ENCODE data around the gene SIX2. TPM values are rescaled to one million over a fixed set of nuclear protein-coding genes. Genes with fewer than 3 reads are reported as not detected.
A peak's percentile ranks its signal among the peaks of the same experiment; 100 is the strongest.

The SIX2 gene
- total and polyA plus RNA-seq, 2 of the 13 experiments (the other 11 are each of a cell fraction or from before 2014, with no cell fraction given), result not detected

DNA sequence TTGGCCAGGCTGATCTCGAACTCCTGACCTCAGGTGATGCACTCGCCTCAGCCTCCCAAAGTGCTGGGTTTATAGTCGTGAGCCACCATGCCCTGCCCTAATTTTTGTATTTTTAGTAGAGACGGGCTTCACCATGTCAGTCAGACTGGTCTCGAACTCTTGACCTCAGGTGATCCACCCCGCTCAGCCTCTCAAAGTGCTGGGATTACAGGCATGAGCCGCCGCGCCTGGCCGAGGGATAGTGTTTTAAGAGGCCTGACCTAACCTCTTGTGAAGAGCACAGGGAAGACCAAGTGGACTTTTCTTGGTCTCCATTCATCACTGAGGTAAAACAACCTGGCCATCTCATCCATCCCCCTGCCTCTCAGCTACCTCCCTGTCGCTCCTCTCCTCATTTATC lies 29.7 kb downstream of the SIX2 start:
- CTCF ChIA-PET (ENCODE audit: low intra/inter-chr PET ratio, low total read pairs), result no interaction called here
- no peak for ATAC-seq
- TF ChIP-seq ETV6 (CRISPR knock-in tag; conservative IDR thresholded peaks at IDR 0.05), result no peak
- H3K4me2 ChIP-seq (ENCODE audit: low read depth, low read length), result no peak overlapping the region
- no peaks in the 10 kb centered on the region for H3K9me3 ChIP-seq (ENCODE audit: low read length)
- DNase-seq (ENCODE audit: low spot score), result no peak
- H3K9ac ChIP-seq (ENCODE audit: insufficient read depth, low read depth, low read length), result no peak overlapping the region
- BruUV-seq (replicated peaks), result no TSS peak
- H2AFZ ChIP-seq (ENCODE audit: low read length), result no peak overlapping the region
- WGBS (ENCODE audit: low lambda C conversion rate), result 36% methylated on average over 11 of the region's 11 CpGs
- peaks cover 1 to 5% of the 10 kb centered on the region in 2 experiments; a peak in 1 of 5 replicates for H3K27me3 ChIP-seq (ENCODE audit: control insufficient read depth in 1 of 2, insufficient read depth in 2 of 2, low read length in 2 of 2)
- H3K36me3 ChIP-seq (replicated peaks in 1 of 2; ENCODE audit: control insufficient read depth in 1 of 2, insufficient read depth in 2 of 2, low read length in 2 of 2), result no peaks in the 10 kb centered on the region
- H3K4me1 ChIP-seq (ENCODE audit: insufficient read depth, low read length), result no peaks in the 10 kb centered on the region
- H3K4me3 ChIP-seq (replicated peaks in 1 of 3; ENCODE audit: insufficient read depth in 1 of 3, low read depth in 2 of 3, low read length in 3 of 3), result no peak overlapping the region
- no peak for FAIRE-seq
- in situ Hi-C loops (cut with HindIII; ENCODE audit: extremely low pct_ligation_motif_present, low pct_unique_long_range_greater_than_20kb) (no loop called here), intact Hi-C loops (cut with micrococcal nuclease; ENCODE audit: unreplicated experiment) (no loop called here)
- H4K20me1 ChIP-seq (ENCODE audit: insufficient read depth, low read length), result no peaks in the 10 kb centered on the region
- H3K27ac ChIP-seq (ENCODE audit: extremely low read length, insufficient read depth, low read length), result no peak overlapping the region
- no peaks in the 10 kb centered on the region for H3K79me2 ChIP-seq (ENCODE audit: insufficient read depth, low read length)
- POLR2A ChIA-PET, result interaction anchor here (0.7 kb wide), 1 partner anchor 283 kb away, joined by 3 read pairs; no protein-coding TSS in a partner anchor

DNA sequence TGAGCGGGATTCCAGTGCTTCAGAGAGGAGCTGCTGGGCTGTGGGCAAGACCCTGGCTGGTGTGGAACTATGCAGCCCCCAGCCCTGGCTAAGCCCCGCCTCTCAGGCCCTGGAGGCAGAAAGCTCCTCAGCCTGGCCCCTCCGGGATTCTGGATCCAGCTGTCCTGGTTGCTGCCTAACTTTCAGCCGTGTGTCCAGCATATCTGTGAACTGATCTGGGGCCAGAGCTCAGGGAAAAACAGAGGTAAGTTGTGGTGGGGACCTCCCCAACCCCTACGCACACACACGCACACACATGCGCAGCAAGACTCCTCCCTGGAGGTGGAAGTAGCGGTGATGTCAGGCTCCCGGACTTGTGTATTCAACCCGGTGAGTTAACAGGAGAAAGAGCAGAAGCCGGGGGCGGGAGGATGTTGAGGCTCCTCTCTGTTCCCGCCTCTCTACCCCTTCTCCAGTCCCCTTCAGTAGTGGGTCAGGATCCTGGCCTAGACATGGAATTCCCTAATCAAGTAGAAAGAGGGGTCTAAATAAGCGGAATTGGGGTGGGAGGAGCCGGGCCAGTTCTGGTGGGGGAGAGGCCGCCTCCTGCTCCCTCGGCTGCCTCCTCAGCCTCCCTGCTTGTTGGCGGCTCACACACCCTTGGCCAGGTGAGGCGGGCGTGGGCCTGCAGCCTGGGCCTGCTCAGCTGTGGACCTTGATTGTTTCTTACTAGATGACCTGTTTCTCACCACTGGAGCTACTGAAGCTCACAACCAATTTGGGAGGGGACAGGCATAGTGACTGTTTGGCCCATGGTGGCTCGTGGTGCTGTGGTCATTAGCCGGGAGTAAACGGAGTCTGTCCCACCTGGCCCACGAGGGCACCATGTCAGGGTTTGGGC lies 33.4 kb downstream of the SIX2 start:
- no peaks in the 10 kb centered on the region for H3K4me1 ChIP-seq (ENCODE audit: insufficient read depth, low read length)
- no peak overlapping the region; a peak in 1 of 6 replicates for H3K4me3 ChIP-seq (replicated peaks in 1 of 3; ENCODE audit: insufficient read depth in 1 of 3, low read depth in 2 of 3, low read length in 3 of 3)
- H4K20me1 ChIP-seq (ENCODE audit: insufficient read depth, low read length), result no peaks in the 10 kb centered on the region
- TF ChIP-seq, protein P1, sequence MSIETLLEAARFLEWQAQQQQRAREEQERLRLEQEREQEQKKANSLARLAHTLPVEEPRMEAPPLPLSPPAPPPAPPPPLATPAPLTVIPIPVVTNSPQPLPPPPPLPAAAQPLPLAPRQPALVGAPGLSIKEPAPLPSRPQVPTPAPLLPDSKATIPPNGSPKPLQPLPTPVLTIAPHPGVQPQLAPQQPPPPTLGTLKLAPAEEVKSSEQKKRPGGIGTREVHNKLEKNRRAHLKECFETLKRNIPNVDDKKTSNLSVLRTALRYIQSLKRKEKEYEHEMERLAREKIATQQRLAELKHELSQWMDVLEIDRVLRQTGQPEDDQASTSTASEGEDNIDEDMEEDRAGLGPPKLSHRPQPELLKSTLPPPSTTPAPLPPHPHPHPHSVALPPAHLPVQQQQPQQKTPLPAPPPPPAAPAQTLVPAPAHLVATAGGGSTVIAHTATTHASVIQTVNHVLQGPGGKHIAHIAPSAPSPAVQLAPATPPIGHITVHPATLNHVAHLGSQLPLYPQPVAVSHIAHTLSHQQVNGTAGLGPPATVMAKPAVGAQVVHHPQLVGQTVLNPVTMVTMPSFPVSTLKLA (IDR thresholded peaks at IDR 0.05), result no peak
- TF ChIP-seq MTF2 (CRISPR knock-in tag; IDR thresholded peaks at IDR 0.05; ENCODE audit: borderline replicate concordance) (no peak), ZBTB8A (CRISPR knock-in tag; IDR thresholded peaks at IDR 0.05; ENCODE audit: borderline replicate concordance, low read depth) (no peak)
- CTCF ChIA-PET (ENCODE audit: low intra/inter-chr PET ratio, low total read pairs), result no interaction called here
- H3K27me3 ChIP-seq (ENCODE audit: control insufficient read depth in 1 of 2, insufficient read depth in 2 of 2, low read length in 2 of 2), result peaks cover 1 to 12% of the 10 kb centered on the region in 2 experiments; a peak in 1 of 5 replicates
- no TSS peak for BruUV-seq (replicated peaks)
- H3K27ac ChIP-seq (ENCODE audit: extremely low read length, insufficient read depth, low read length), result no peak overlapping the region
- FAIRE-seq, result no peak
- intact Hi-C loops (cut with micrococcal nuclease; ENCODE audit: unreplicated experiment) (no loop called here), in situ Hi-C loops (cut with HindIII; ENCODE audit: extremely low pct_ligation_motif_present, low pct_unique_long_range_greater_than_20kb) (no loop called here)
- WGBS (ENCODE audit: low lambda C conversion rate), result 48% methylated on average over 24 of the region's 24 CpGs
- no peaks in the 10 kb centered on the region for H3K79me2 ChIP-seq (ENCODE audit: insufficient read depth, low read length)
- no peaks in the 10 kb centered on the region for H3K36me3 ChIP-seq (replicated peaks in 1 of 2; ENCODE audit: control insufficient read depth in 1 of 2, insufficient read depth in 2 of 2, low read length in 2 of 2)
- POLR2A ChIA-PET, result no interaction called here
- H3K9ac ChIP-seq (ENCODE audit: insufficient read depth, low read depth, low read length), result no peak overlapping the region
- no peaks in the 10 kb centered on the region for H3K9me3 ChIP-seq (ENCODE audit: low read length)
- no peak; the same call in 2 of the 3 replicates for ATAC-seq
- H2AFZ ChIP-seq (ENCODE audit: low read length), result no peak overlapping the region
- no peak for DNase-seq (ENCODE audit: low spot score)
- peak overlapping the region; percentile 4; the same call in 1 of the 2 replicates for H3K4me2 ChIP-seq (ENCODE audit: low read depth, low read length)

Data from HepG2 (cell line).